Prostate gland (tissue), 2 donors: Measurements from ENCODE around the gene ITGA6.

Experiments
- POLR2A ChIP-seq: fragments of 450-650 bp; IDR thresholded peaks from one replicate; pipeline ENCODE4 v1.6.1; 2016; ENCODE audit warnings: antibody characterized with exemption, mild to moderate bottlenecking
- POLR2AphosphoS5 ChIP-seq: sonication (generic); formaldehyde crosslinking; IDR thresholded peaks from one replicate; pipeline ENCODE4 v1.6.1; 2017; ENCODE audit warnings: antibody characterized with exemption
- TF ChIP-seq, protein P1 (sequence below), 4 experiments: fragments of 200-600 bp in 2 of 4; fragments of 450-650 bp in 2 of 4; sonication (generic) in 2 of 4; IDR thresholded peaks; 1 replicate in 3 of 4; 2 replicates in 1 of 4; pipeline ENCODE4 v1.5.1; 2016 to 2019; ENCODE audit warnings: antibody characterized with exemption in 4 of 4, mild to moderate bottlenecking in 2 of 4, moderate library complexity in 2 of 4

DNA sequence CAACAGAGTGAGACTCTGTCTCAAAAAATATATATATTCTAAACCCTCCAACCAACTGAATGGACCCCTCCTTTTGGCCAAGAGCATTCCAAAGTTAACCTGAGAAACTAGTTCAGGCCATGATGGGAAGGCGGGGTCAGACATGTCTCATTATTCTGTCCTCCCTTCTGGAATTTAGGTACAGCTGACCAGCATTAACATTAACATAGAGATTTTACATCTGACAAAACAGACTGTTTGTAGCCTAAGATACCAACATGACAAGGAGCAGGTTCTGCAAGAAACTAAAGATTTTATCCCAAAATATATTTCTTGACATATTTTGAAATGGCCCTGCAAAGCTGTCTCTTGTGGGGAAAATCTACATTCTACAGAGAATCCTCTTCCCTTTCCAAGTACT lies 121.7 kb downstream of the ITGA6 start:
- TF ChIP-seq POLR2AphosphoS5 (no peak), POLR2A (no peak)
- TF ChIP-seq, protein P1, sequence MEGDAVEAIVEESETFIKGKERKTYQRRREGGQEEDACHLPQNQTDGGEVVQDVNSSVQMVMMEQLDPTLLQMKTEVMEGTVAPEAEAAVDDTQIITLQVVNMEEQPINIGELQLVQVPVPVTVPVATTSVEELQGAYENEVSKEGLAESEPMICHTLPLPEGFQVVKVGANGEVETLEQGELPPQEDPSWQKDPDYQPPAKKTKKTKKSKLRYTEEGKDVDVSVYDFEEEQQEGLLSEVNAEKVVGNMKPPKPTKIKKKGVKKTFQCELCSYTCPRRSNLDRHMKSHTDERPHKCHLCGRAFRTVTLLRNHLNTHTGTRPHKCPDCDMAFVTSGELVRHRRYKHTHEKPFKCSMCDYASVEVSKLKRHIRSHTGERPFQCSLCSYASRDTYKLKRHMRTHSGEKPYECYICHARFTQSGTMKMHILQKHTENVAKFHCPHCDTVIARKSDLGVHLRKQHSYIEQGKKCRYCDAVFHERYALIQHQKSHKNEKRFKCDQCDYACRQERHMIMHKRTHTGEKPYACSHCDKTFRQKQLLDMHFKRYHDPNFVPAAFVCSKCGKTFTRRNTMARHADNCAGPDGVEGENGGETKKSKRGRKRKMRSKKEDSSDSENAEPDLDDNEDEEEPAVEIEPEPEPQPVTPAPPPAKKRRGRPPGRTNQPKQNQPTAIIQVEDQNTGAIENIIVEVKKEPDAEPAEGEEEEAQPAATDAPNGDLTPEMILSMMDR (IDR thresholded peaks at IDR 0.05): no peak
